WTC11 (cell line): ENCODE data around the gene PCDHGA10. TPM values are rescaled to one million over a fixed set of nuclear protein-coding genes. Genes with fewer than 3 reads are reported as not detected.

Source experiments
- ATAC-seq: fragments of 200-7000 bp; cut with Tn5 transposase; 2 replicates; pipeline ENCODE4 v1.10.0; 2021; ENCODE audit warnings: mild to moderate bottlenecking, moderate library complexity
- CTCF ChIA-PET: fragments of 300-600 bp; sonication (Branson Sonifier 250); formaldehyde crosslinking; loops from one replicate; lab custom pipeline; 2021; ENCODE audit warnings: antibody characterized with exemption; lab: Charles Lee
- POLR2A ChIA-PET: fragments of 350-600 bp; sonication (Branson Sonifier 250); formaldehyde crosslinking; loops from one replicate; lab custom pipeline; 2021; ENCODE audit warnings: antibody characterized with exemption; lab: Charles Lee
- DNase-seq: peaks from one replicate; pipeline ENCODE4 v3.0.0; 2021; ENCODE audit warnings: low spot score
- H3K27ac Mint-ChIP-seq: 2 replicates; pipeline ENCODE4 v1.8.0; 2021; ENCODE audit warnings: mixed read lengths
- H3K27me3 Mint-ChIP-seq: 2 replicates; pipeline ENCODE4 v1.8.0; 2021; ENCODE audit warnings: low read depth, mild to moderate bottlenecking, moderate library complexity, mixed read lengths
- H3K36me3 Mint-ChIP-seq: 2 replicates; pipeline ENCODE4 v1.8.0; 2021; ENCODE audit warnings: mixed read lengths
- H3K4me1 Mint-ChIP-seq: 2 replicates; pipeline ENCODE4 v1.8.0; 2022; ENCODE audit warnings: mixed read lengths
- H3K4me3 Mint-ChIP-seq: 2 replicates; pipeline ENCODE4 v1.8.0; 2021; ENCODE audit warnings: mild to moderate bottlenecking, moderate library complexity, mixed read lengths
- H3K9me3 Mint-ChIP-seq: 2 replicates; pipeline ENCODE4 v1.8.0; 2021; ENCODE audit warnings: mixed read lengths
- CBFB ChIP-seq: sonication (generic); formaldehyde crosslinking; IDR thresholded peaks from 2 replicates; pipeline ENCODE4 v1.8.1; 2022; ENCODE audit warnings: mild to moderate bottlenecking, low read depth, missing genetic modification reagents
- CREM ChIP-seq: sonication (generic); formaldehyde crosslinking; IDR thresholded peaks from 2 replicates; pipeline ENCODE4 v1.8.1; 2022; ENCODE audit warnings: mild to moderate bottlenecking, missing genetic modification reagents, moderate library complexity
- IRF2 ChIP-seq: sonication (generic); formaldehyde crosslinking; IDR thresholded peaks from 2 replicates; pipeline ENCODE4 v1.8.0; 2022; ENCODE audit warnings: low read depth, missing genetic modification reagents, borderline replicate concordance
- PRRX2 ChIP-seq: fragments of 250-450 bp; sonication (Bioruptor Pico); IDR thresholded peaks from 2 replicates; pipeline ENCODE4 v1.8.0; 2021; ENCODE audit warnings: mild to moderate bottlenecking
- TCF7 ChIP-seq: sonication (generic); formaldehyde crosslinking; IDR thresholded peaks from 2 replicates; pipeline ENCODE4 v1.8.0; 2022; ENCODE audit warnings: mild to moderate bottlenecking, low read depth, missing genetic modification reagents, moderate library complexity
- ZNF232 ChIP-seq: sonication (generic); formaldehyde crosslinking; IDR thresholded peaks from 2 replicates; pipeline ENCODE4 v1.8.0; 2022; ENCODE audit warnings: mild to moderate bottlenecking, missing genetic modification reagents
- ZNF317 ChIP-seq: sonication (generic); formaldehyde crosslinking; IDR thresholded peaks from 2 replicates; pipeline ENCODE4 v1.8.1; 2023; ENCODE audit warnings: low read depth, mild to moderate bottlenecking, moderate library complexity, missing genetic modification reagents, borderline replicate concordance
- ZNF396 ChIP-seq: fragments of 250-450 bp; sonication (Bioruptor Pico); IDR thresholded peaks from 2 replicates; pipeline ENCODE4 v1.8.0; 2021; ENCODE audit warnings: mild to moderate bottlenecking, moderate library complexity, borderline replicate concordance
- ZNF671 ChIP-seq: fragments of 250-450 bp; sonication (Bioruptor Pico); IDR thresholded peaks from 2 replicates; pipeline ENCODE4 v1.8.0; 2021; ENCODE audit warnings: mild to moderate bottlenecking
- total RNA-seq: library from RNA; stranded (reverse); gene quantifications from 3 replicates; pipeline ENCODE4 v1.2.3, GENCODE V29; 2021
- TF ChIP-seq, protein P1 (sequence below): sonication (generic); formaldehyde crosslinking; IDR thresholded peaks from 2 replicates; pipeline ENCODE4 v1.8.0; 2022; ENCODE audit warnings: mild to moderate bottlenecking, missing genetic modification reagents
- TF ChIP-seq, protein P2 (sequence below): fragments of 250-450 bp; sonication (Bioruptor Pico); IDR thresholded peaks from 2 replicates; pipeline ENCODE4 v1.9.0; 2021; ENCODE audit warnings: mild to moderate bottlenecking, borderline replicate concordance
- TF ChIP-seq, protein P3 (sequence below): fragments of 250-450 bp; sonication (Bioruptor Pico); conservative IDR thresholded peaks from 2 replicates; pipeline ENCODE4 v1.9.0; 2021; ENCODE audit warnings: mild to moderate bottlenecking
- TF ChIP-seq, protein P4 (sequence below): sonication (generic); formaldehyde crosslinking; IDR thresholded peaks from 2 replicates; pipeline ENCODE4 v1.8.1; 2022; ENCODE audit warnings: low read depth, missing genetic modification reagents, borderline replicate concordance
- TF ChIP-seq, protein P5 (sequence below): sonication (generic); formaldehyde crosslinking; IDR thresholded peaks from 2 replicates; pipeline ENCODE4 v1.8.1; 2022; ENCODE audit warnings: missing genetic modification reagents, borderline replicate concordance

Gene PCDHGA10
- total RNA-seq, 1 experiment from 2014 or later = 11.9 TPM

DNA sequence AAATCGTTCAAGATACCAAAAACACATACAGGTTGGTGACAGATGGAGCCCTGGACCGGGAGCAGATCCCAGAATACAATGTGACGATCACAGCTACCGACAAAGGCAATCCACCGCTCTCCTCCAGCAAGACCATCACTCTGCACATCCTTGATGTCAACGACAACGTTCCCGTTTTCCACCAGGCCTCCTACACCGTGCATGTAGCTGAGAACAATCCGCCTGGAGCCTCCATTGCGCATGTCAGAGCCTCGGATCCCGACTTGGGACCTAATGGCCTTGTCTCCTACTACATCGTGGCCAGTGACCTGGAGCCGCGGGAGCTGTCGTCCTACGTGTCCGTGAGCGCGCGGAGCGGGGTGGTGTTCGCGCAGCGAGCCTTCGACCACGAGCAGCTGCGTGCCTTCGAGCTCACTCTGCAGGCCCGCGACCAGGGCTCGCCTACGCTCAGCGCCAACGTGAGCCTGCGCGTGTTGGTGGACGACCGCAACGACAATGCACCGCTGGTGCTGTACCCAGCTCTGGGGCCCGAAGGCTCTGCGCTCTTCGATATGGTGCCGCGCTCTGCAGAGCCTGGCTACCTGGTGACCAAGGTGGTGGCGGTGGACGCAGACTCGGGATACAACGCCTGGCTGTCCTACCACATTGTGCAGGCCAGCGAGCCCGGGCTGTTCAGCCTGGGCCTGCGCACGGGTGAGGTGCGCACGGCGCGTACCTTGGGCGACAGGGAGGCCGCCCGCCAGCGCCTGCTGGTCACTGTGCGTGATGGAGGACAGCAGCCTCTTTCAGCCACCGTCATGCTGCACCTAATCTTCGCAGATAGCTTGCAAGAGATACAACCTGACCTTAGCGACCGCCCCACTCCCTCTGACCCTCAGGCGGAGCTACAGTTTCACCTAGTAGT lies 41.0 kb upstream of the PCDHGA10 start:
- POLR2A ChIA-PET = no interaction called here
- peaks cover 9% of the 10 kb centered on the region for H3K27me3 Mint-ChIP-seq
- no peak overlapping the region for H3K4me3 Mint-ChIP-seq
- peaks cover 55% of the 10 kb centered on the region for H3K9me3 Mint-ChIP-seq
- TF ChIP-seq PRRX2 (CRISPR knock-in tag) (no peak), TCF7 (CRISPR knock-in tag) (no peak), ZNF232 (no peak), CBFB (CRISPR knock-in tag) (no peak)
- TF ChIP-seq, protein P1, sequence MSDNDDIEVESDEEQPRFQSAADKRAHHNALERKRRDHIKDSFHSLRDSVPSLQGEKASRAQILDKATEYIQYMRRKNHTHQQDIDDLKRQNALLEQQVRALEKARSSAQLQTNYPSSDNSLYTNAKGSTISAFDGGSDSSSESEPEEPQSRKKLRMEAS = no peak
- CTCF ChIA-PET = interaction anchor here (1.0 to 3.5 kb wide), 10 partner anchors 16 to 192 kb away, joined by 3 to 37 read pairs (median 8); partner anchors contain the start of genes PCDHB14, PCDHB16, PCDHGA10 and PCDHGA2
- ATAC-seq (no peak), DNase-seq (no peak)
- no peak overlapping the region for H3K27ac Mint-ChIP-seq
- H3K4me1 Mint-ChIP-seq = peaks cover 5% of the 10 kb centered on the region
- peaks cover 56% of the 10 kb centered on the region for H3K36me3 Mint-ChIP-seq

DNA sequence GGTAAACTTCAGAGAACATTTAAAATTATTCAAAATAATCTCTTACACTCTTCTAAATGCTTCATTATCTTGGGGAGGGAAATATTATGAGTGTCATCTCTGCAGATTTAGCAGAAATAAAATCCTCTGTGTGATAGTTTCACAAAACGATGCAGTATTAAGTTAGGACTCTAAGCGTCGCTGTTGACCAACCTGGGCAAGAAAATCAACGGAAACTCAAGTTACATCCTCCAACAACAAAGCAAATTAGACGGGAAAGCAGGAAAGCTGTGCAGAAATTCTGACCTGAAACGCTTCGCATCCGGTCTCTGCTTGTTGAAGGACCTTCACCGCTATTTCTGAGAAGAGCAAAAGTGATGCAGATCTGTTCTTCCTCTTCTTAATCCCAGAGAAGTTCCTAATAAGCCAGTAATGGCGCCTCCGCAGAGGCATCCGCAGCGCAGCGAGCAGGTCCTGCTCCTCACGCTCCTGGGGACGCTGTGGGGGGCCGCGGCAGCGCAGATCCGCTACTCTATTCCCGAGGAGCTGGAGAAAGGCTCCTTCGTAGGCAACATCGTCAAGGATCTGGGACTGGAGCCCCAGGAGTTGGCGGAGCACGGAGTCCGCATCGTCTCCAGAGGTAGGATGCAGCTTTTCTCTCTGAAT lies 39.0 kb upstream of the PCDHGA10 start, which contains the start of gene PCDHGA6:
PCDHGA6 (plus strand) TSS at position 219 of the 645 bp plus-strand sequence; CDS start at position 412, 193 bp downstream.
- no peak within 1 kb of the TSS for H3K27ac Mint-ChIP-seq
- peaks cover 60% of the 10 kb centered on the region for H3K36me3 Mint-ChIP-seq
- ChIA-PET POLR2A (no interaction called here), CTCF (interaction anchor here (0.6 to 2.6 kb wide), 19 partner anchors 10 to 194 kb away, joined by 3 to 19 read pairs (median 4); partner anchors contain the start of genes PCDHB14, PCDHB15, PCDHGA10 and PCDHGA2)
- peak within 1 kb of the TSS; percentile 31 for H3K4me3 Mint-ChIP-seq
- peaks cover 5% of the 10 kb centered on the region for H3K4me1 Mint-ChIP-seq
- peaks cover 9% of the 10 kb centered on the region for H3K27me3 Mint-ChIP-seq
- no peak for TF ChIP-seq ZNF396 (CRISPR knock-in tag)
- TF ChIP-seq, protein P2, sequence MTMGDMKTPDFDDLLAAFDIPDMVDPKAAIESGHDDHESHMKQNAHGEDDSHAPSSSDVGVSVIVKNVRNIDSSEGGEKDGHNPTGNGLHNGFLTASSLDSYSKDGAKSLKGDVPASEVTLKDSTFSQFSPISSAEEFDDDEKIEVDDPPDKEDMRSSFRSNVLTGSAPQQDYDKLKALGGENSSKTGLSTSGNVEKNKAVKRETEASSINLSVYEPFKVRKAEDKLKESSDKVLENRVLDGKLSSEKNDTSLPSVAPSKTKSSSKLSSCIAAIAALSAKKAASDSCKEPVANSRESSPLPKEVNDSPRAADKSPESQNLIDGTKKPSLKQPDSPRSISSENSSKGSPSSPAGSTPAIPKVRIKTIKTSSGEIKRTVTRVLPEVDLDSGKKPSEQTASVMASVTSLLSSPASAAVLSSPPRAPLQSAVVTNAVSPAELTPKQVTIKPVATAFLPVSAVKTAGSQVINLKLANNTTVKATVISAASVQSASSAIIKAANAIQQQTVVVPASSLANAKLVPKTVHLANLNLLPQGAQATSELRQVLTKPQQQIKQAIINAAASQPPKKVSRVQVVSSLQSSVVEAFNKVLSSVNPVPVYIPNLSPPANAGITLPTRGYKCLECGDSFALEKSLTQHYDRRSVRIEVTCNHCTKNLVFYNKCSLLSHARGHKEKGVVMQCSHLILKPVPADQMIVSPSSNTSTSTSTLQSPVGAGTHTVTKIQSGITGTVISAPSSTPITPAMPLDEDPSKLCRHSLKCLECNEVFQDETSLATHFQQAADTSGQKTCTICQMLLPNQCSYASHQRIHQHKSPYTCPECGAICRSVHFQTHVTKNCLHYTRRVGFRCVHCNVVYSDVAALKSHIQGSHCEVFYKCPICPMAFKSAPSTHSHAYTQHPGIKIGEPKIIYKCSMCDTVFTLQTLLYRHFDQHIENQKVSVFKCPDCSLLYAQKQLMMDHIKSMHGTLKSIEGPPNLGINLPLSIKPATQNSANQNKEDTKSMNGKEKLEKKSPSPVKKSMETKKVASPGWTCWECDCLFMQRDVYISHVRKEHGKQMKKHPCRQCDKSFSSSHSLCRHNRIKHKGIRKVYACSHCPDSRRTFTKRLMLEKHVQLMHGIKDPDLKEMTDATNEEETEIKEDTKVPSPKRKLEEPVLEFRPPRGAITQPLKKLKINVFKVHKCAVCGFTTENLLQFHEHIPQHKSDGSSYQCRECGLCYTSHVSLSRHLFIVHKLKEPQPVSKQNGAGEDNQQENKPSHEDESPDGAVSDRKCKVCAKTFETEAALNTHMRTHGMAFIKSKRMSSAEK = no peak
- no peak for TF ChIP-seq ZNF232
- no peak for TF ChIP-seq CREM (CRISPR knock-in tag)
- TF ChIP-seq, protein P3, sequence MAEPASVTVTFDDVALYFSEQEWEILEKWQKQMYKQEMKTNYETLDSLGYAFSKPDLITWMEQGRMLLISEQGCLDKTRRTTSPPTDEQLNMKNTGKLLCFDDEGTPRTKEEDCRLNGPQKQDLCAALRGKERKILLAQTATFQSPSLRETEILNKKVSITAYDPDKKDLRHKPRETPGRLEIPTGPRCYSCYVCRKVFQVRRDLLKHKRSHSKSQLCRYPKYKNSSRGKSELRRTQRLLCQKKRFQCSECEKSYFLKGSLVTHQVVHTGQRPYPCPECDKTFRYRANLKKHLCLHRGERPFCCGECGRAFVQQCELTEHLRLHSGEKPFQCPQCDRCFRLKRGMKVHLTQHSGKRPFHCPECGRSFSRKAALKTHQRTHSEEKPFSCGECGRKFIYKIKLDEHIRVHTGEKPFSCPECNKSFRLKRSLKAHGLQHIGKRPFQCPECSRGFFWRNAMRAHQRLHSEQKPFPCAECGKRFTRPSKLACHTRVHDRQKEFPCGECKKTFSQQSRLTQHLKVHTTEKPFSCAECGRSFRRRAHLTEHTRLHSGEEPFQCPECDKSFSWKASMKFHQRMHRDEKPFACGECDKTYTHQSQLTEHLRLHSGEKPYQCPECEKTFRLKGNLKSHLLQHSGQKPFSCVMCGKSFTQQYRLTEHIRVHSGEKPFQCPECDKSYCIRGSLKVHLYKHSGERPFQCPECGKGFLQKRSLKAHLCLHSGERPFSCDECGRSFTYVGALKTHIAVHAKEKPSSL (CRISPR knock-in tag) = no peak
- H3K9me3 Mint-ChIP-seq = peaks cover 59% of the 10 kb centered on the region
- no peak for DNase-seq
- ATAC-seq = no peak

DNA sequence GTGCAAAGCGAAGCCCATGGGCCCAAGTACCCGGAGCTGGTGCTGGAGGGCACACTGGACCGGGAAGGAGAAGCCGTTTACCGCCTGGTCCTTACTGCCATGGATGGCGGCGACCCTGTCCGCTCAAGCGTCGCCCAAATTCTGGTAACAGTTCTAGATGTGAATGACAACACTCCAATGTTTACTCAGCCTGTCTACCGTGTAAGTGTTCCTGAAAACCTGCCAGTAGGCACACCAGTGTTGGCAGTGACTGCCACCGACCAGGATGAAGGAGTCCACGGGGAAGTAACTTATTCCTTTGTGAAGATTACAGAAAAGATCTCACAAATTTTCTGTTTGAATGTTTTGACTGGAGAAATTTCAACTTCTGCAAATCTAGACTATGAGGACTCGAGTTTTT lies 38.2 kb upstream of the PCDHGA10 start:
- CTCF ChIA-PET = interaction anchor here (0.8 to 2.6 kb wide), 15 partner anchors 10 to 193 kb away, joined by 3 to 19 read pairs (median 5); partner anchors contain the start of genes PCDHB14, PCDHGA10, PCDHGA2 and PCDHGA3
- POLR2A ChIA-PET = no interaction called here
- peaks cover 5% of the 10 kb centered on the region for H3K4me1 Mint-ChIP-seq
- H3K27ac Mint-ChIP-seq = no peak overlapping the region
- H3K27me3 Mint-ChIP-seq = peaks cover 9% of the 10 kb centered on the region
- peaks cover 60% of the 10 kb centered on the region for H3K36me3 Mint-ChIP-seq
- no peak for ATAC-seq
- H3K9me3 Mint-ChIP-seq = peaks cover 59% of the 10 kb centered on the region
- TF ChIP-seq IRF2 (CRISPR knock-in tag) (no peak), ZNF671 (CRISPR knock-in tag) (no peak), ZNF317 (CRISPR knock-in tag) (no peak)
- TF ChIP-seq, protein P4, sequence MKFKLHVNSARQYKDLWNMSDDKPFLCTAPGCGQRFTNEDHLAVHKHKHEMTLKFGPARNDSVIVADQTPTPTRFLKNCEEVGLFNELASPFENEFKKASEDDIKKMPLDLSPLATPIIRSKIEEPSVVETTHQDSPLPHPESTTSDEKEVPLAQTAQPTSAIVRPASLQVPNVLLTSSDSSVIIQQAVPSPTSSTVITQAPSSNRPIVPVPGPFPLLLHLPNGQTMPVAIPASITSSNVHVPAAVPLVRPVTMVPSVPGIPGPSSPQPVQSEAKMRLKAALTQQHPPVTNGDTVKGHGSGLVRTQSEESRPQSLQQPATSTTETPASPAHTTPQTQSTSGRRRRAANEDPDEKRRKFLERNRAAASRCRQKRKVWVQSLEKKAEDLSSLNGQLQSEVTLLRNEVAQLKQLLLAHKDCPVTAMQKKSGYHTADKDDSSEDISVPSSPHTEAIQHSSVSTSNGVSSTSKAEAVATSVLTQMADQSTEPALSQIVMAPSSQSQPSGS (CRISPR knock-in tag) = no peak
- TF ChIP-seq, protein P5, sequence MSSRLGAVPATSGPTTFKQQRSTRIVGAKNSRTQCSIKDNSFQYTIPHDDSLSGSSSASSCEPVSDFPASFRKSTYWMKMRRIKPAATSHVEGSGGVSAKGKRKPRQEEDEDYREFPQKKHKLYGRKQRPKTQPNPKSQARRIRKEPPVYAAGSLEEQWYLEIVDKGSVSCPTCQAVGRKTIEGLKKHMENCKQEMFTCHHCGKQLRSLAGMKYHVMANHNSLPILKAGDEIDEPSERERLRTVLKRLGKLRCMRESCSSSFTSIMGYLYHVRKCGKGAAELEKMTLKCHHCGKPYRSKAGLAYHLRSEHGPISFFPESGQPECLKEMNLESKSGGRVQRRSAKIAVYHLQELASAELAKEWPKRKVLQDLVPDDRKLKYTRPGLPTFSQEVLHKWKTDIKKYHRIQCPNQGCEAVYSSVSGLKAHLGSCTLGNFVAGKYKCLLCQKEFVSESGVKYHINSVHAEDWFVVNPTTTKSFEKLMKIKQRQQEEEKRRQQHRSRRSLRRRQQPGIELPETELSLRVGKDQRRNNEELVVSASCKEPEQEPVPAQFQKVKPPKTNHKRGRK = no peak
- TF ChIP-seq, all 79 proteins: peak for 0
- no peak for DNase-seq
- H3K4me3 Mint-ChIP-seq = no peak overlapping the region
